ENCODE measurements around the gene TOMT. TPM values are rescaled to one million over a fixed set of nuclear protein-coding genes. Genes with fewer than 3 reads are reported as not detected.
A peak's percentile ranks its signal among the peaks of the same experiment; 100 is the strongest.

TOMT gene
- total RNA-seq, 1 experiment from 2014 or later, result not detected

DNA sequence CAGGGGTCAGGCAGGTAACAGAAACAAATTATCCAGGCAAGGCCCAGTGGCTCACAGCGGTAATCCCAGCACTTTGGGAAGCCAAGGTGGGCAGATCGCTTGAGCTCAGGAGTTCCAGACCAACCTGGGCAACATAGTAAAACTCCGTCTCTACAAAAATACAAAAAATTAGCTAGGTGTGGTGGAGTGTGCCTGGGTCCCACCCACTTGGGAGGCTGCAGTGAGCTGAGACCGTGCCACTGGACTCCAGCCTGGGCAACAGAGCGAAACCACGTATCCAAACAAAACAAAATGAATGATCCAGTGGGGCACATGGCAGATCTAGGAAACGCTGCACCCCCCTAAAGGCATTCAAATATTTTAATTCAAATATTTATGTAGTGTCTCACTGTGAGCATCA lies 35.2 kb upstream of the TOMT start:
- no peaks in the 10 kb centered on the region for H3K9me3 Mint-ChIP-seq (ENCODE audit: low read depth, unreplicated experiment)
- H3K4me3 Mint-ChIP-seq (ENCODE audit: low read depth, unreplicated experiment), result peak overlapping the region; percentile 44
- BruUV-seq (replicated peaks), result no TSS peak
- CTCF ChIA-PET, result interaction anchor here (0.9 kb wide), 1 partner anchor 8 kb away, joined by 3 read pairs; no protein-coding TSS in a partner anchor
- H3K27ac Mint-ChIP-seq (ENCODE audit: unreplicated experiment), result peak overlapping the region; percentile 20
- no peak for DNase-seq
- H3K4me1 Mint-ChIP-seq (ENCODE audit: low read depth, unreplicated experiment), result peaks cover 54% of the 10 kb centered on the region
- peaks cover 23% of the 10 kb centered on the region for H3K36me3 Mint-ChIP-seq (ENCODE audit: insufficient read depth, unreplicated experiment)
- intact Hi-C loops (cut with micrococcal nuclease; ENCODE audit: unreplicated experiment), result no loop called here
- H3K27me3 Mint-ChIP-seq (ENCODE audit: unreplicated experiment), result no peaks in the 10 kb centered on the region
- TF ChIP-seq, protein P1, sequence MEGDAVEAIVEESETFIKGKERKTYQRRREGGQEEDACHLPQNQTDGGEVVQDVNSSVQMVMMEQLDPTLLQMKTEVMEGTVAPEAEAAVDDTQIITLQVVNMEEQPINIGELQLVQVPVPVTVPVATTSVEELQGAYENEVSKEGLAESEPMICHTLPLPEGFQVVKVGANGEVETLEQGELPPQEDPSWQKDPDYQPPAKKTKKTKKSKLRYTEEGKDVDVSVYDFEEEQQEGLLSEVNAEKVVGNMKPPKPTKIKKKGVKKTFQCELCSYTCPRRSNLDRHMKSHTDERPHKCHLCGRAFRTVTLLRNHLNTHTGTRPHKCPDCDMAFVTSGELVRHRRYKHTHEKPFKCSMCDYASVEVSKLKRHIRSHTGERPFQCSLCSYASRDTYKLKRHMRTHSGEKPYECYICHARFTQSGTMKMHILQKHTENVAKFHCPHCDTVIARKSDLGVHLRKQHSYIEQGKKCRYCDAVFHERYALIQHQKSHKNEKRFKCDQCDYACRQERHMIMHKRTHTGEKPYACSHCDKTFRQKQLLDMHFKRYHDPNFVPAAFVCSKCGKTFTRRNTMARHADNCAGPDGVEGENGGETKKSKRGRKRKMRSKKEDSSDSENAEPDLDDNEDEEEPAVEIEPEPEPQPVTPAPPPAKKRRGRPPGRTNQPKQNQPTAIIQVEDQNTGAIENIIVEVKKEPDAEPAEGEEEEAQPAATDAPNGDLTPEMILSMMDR (IDR thresholded peaks at IDR 0.05; ENCODE audit: unreplicated experiment), result no peak

DNA sequence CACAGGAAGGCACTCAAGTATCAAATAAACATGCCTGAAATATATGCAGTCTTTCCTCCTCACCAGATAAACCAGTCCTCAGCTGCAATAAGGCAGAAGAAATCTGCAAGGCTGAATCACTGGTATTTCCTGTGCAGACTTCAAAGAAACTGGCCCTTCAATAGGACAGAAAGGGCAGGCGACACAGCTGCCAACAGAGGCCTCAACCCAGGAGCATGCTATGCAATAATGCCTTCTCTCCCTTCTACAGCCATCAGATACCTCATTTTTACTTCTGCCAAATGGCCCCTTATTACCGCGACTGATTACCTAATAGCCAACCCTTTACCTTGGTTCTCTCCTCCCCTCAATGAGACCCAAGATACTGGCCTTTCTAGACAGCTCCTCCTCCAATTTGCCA lies 33.4 kb upstream of the TOMT start:
- H3K4me3 Mint-ChIP-seq (ENCODE audit: low read depth, unreplicated experiment), result no peak overlapping the region
- peak; percentile 33 for DNase-seq
- H3K36me3 Mint-ChIP-seq (ENCODE audit: insufficient read depth, unreplicated experiment), result peaks cover 28% of the 10 kb centered on the region
- intact Hi-C loops (cut with micrococcal nuclease; ENCODE audit: unreplicated experiment), result no loop called here
- peaks cover 62% of the 10 kb centered on the region for H3K4me1 Mint-ChIP-seq (ENCODE audit: low read depth, unreplicated experiment)
- BruUV-seq (replicated peaks), result no TSS peak
- CTCF ChIA-PET, result interaction anchor here (0.6 to 1.2 kb wide), 4 partner anchors 9 to 359 kb away, joined by 3 to 5 read pairs (median 3); no protein-coding TSS in a partner anchor
- no peaks in the 10 kb centered on the region for H3K27me3 Mint-ChIP-seq (ENCODE audit: unreplicated experiment)
- H3K9me3 Mint-ChIP-seq (ENCODE audit: low read depth, unreplicated experiment), result no peaks in the 10 kb centered on the region
- no peak overlapping the region for H3K27ac Mint-ChIP-seq (ENCODE audit: unreplicated experiment)
- TF ChIP-seq, protein P1 (IDR thresholded peaks at IDR 0.05; ENCODE audit: unreplicated experiment), result no peak

DNA sequence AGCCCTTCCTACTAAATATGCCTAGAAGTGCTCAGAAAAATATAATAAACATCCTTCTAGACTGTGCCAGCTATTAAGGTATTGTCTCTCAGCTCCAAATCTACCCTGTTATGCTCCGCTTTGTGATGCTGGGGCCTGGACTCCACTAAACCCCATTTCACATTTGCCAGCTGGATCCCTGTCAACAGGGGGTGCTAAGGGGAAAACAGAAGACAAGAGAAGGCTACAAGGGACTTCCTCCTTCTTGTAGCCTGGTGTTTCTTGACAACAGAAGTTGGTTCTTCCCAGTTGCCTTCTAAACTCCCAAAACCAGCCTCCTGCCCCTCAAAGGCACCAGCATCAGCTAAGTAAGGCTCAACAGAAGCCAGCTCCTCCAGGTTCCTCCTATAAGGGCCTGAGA lies 30.6 kb upstream of the TOMT start:
- no peaks in the 10 kb centered on the region for H3K9me3 Mint-ChIP-seq (ENCODE audit: low read depth, unreplicated experiment)
- peaks cover 47% of the 10 kb centered on the region for H3K4me1 Mint-ChIP-seq (ENCODE audit: low read depth, unreplicated experiment)

DNA sequence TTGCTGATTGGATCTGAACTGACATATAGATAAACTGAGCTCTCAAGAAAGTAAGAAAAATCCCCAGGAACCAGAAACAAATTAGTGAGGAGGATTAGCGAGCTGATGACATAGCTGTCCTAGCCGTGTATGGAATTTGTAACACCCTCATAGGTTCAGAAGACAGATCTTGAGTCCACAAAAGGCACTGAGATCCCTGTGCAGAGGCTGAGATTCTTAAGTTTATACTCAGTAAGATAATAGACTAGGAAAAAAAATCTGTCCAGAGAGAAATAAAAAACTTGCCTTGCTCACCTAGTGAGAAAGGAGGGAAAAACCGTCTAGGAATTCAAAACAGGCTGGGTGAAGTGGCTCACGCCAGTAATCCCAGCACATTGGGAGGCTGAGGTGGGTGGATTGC lies 30.0 kb upstream of the TOMT start:
- no peak overlapping the region for H3K4me3 Mint-ChIP-seq (ENCODE audit: low read depth, unreplicated experiment)
- peaks cover 37% of the 10 kb centered on the region for H3K36me3 Mint-ChIP-seq (ENCODE audit: insufficient read depth, unreplicated experiment)
- CTCF ChIA-PET, result interaction anchor here (1.5 kb wide), 1 partner anchor 51 kb away, joined by 6 read pairs; no protein-coding TSS in a partner anchor
- intact Hi-C loops (cut with micrococcal nuclease; ENCODE audit: unreplicated experiment), result loop anchor here (5.0 kb wide), 1 partner anchor 33 kb away; no protein-coding TSS in a partner anchor
- no TSS peak for BruUV-seq (replicated peaks)
- no peak overlapping the region for H3K27ac Mint-ChIP-seq (ENCODE audit: unreplicated experiment)
- TF ChIP-seq, protein P1 (IDR thresholded peaks at IDR 0.05; ENCODE audit: unreplicated experiment), result no peak
- H3K9me3 Mint-ChIP-seq (ENCODE audit: low read depth, unreplicated experiment), result no peaks in the 10 kb centered on the region
- H3K4me1 Mint-ChIP-seq (ENCODE audit: low read depth, unreplicated experiment), result peaks cover 41% of the 10 kb centered on the region
- H3K27me3 Mint-ChIP-seq (ENCODE audit: unreplicated experiment), result no peaks in the 10 kb centered on the region
- DNase-seq, result no peak

More for the DNA sequence above, 30.6 kb upstream of the TOMT start:
- H3K27me3 Mint-ChIP-seq (ENCODE audit: unreplicated experiment), result no peaks in the 10 kb centered on the region
- TF ChIP-seq, protein P1 (IDR thresholded peaks at IDR 0.05; ENCODE audit: unreplicated experiment), result no peak
- peaks cover 31% of the 10 kb centered on the region for H3K36me3 Mint-ChIP-seq (ENCODE audit: insufficient read depth, unreplicated experiment)
- H3K4me3 Mint-ChIP-seq (ENCODE audit: low read depth, unreplicated experiment), result no peak overlapping the region
- no TSS peak for BruUV-seq (replicated peaks)
- DNase-seq, result peak; percentile 23
- no peak overlapping the region for H3K27ac Mint-ChIP-seq (ENCODE audit: unreplicated experiment)
- CTCF ChIA-PET, result interaction anchor here (1.5 kb wide), 1 partner anchor 50 kb away, joined by 6 read pairs; no protein-coding TSS in a partner anchor
- intact Hi-C loops (cut with micrococcal nuclease; ENCODE audit: unreplicated experiment), result loop anchor here (5.0 kb wide), 1 partner anchor 33 kb away; no protein-coding TSS in a partner anchor
